Heart right ventricle (tissue), 16 donors: ENCODE measurements around the gene FCMR. TPM values are rescaled to one million over a fixed set of nuclear protein-coding genes. Genes with fewer than 3 reads are reported as not detected.

Source experiments
- ATAC-seq, 8 donors: fragments of 200-7000 bp; cut with Tn5 transposase; one replicate each; pipeline ENCODE4 v1.9.1; 2020; ENCODE audit warnings: mild to moderate bottlenecking in 8 of 8, moderate library complexity in 8 of 8, moderate number of reproducible peaks in 1 of 8
- DNase-seq, 2 donors: peaks; one replicate each; pipeline ENCODE4 v3.0.0-alpha.2; 2020
- H3K27ac ChIP-seq, 10 donors: fragments of 200-600 bp; sonication (generic) in 2 of 10; one replicate each; pipeline versions ENCODE4 v1.5.0 to v1.8.0; 2020 to 2022; ENCODE audit warnings: mild to moderate bottlenecking in 3 of 10
- H3K27me3 ChIP-seq, 7 donors: fragments of 200-600 bp; one replicate each; pipeline ENCODE4 v1.8.0; 2021 to 2022; ENCODE audit warnings: mild to moderate bottlenecking in 2 of 7
- H3K36me3 ChIP-seq, 9 donors: fragments of 200-600 bp; sonication (generic) in 1 of 9; one replicate each; pipeline versions ENCODE4 v1.5.0 to v1.8.0; 2020 to 2022; ENCODE audit warnings: mild to moderate bottlenecking in 2 of 9
- H3K4me1 ChIP-seq, 9 donors: fragments of 200-600 bp; sonication (generic) in 1 of 9; one replicate each; pipeline versions ENCODE4 v1.5.0 to v1.8.0; 2020 to 2022; ENCODE audit warnings: mild to moderate bottlenecking in 4 of 9
- H3K4me3 ChIP-seq, 10 donors: fragments of 200-600 bp; sonication (generic) in 2 of 10; one replicate each; pipeline versions ENCODE4 v1.5.0 to v1.8.0; 2020 to 2022; ENCODE audit warnings: mild to moderate bottlenecking in 7 of 10, moderate library complexity in 2 of 10
- H3K9me3 ChIP-seq, 11 donors: fragments of 200-600 bp in 10 of 11; sonication (generic) in 2 of 11; one replicate each; pipeline versions ENCODE4 v1.5.0 to v1.8.0; 2013 to 2022; ENCODE audit warnings: mild to moderate bottlenecking in 2 of 11, control low read depth in 1 of 11, moderate library complexity in 1 of 11
- WGBS, 2 donors: extraction: QIAGEN DNeasy Blood & Tissue Kit; methylation state at CpG; one replicate each; pipeline ENCODE4 v1.1.7; 2013; ENCODE audit warnings: inconsistent platforms in 1 of 2; 5-methylcytosine and 5-hydroxymethylcytosine counted together
- intact Hi-C, 10 donors: fragments of 100-400 bp; cut with DNase I; formaldehyde crosslinking; loops; one replicate each; pipeline versions ENCODE4 v1.11.1 to v1.14.2; 2022
- polyA plus RNA-seq, 2 donors: library from polyadenylated mRNA; stranded (reverse); fragments of 200-250 nt; gene quantifications; one replicate each; pipeline ENCODE4 v1.2.3, GENCODE V29; 2013
- total RNA-seq, 10 donors: library from RNA; stranded (reverse); fragmentation: NEBNext Ultra II Directional in 3 of 10; extraction: Animal tissue kit (Norgen Biotek cat#: 25700) in 3 of 10; gene quantifications; one replicate each; pipeline versions ENCODE4 v1.2.1 to v1.2.4, GENCODE V29; 2021 to 2023
- TF ChIP-seq, protein P1 (sequence below), 9 donors: fragments of 200-600 bp; sonication (generic) in 2 of 9; IDR thresholded peaks; one replicate each; pipeline versions ENCODE4 v1.5.0 to v1.8.0; 2021 to 2022; ENCODE audit warnings: antibody characterized with exemption in 9 of 9, mild to moderate bottlenecking in 5 of 9, moderate library complexity in 1 of 9
- donor health status: Arrhythmogenic right ventricular cardiomyopathy.
- donor health status: ischemic (EF 13 %, LVEDD 7.1; RV severe dilation, severe dysfunction).
- donor health status: healthy with polysubstance abuse.
- donor health status: DM: no; HTN: yes; CAD: no.
- donor health status: DM: no; HTN: no; CAD: no.
- donor health status: ischemic (EF 25% LVEDD 6.9; RV normal size, moderate dysfunction).
- donor health status: ischemic (EF 25% LVEDD 5.7; RV mildly dilated, moderate dysfunction).
- donor health status: healthy.
- donor health status: DM: yes; HTN: yes; CAD: no.
- donor health status: Ischemic cardiomyopathy.
- donor health status: ischemic (EF 35%, LVEDD 5.7; RV mildly dilated, moderate dysfunction).
- donor health status: nonischemic (EF 11% LVEDD 7.7; RV severe dilation, severe dysfunction).
- donor health status: DM: yes; HTN: yes; CAD: no.
- donor health status: PGD.
- donor health status: ischemic (EF 29% LVEDD 5.4; RV normal size, mild dysfunction).
- donor health status: nonischemic (EF 23%, LVEDD 6.1; RV moderate dilation, normal function).

The FCMR gene
- total and polyA plus RNA-seq, 12 donors: 0.37 to 13.4 (median 3.5) TPM

DNA sequence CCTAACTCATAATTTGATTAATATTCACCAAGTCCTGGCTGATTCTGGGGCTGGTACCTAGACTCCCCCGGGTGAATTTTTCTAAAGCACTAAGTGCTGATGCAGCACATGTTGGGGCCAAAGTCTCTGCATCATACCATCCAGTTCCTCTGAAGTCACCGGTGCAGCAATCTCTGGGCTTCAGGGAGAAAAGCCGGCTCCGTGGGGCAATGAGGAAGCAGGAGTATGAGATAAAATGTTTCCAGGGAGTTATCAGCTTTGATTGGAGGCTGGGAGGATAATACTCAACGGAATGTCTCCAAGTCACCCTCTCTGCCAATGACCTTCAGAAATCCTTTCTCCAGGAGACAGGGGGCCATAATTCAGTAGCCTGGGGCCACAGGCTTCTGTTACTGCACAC is 47.3 kb upstream of the FCMR start:
- Histone ChIP-seq H3K27ac (no peak overlapping the region), H3K27me3 (peaks cover 0 to 59% (median 9%) of the 10 kb centered on the region in 7 donors), H3K4me3 (no peak overlapping the region), H3K9me3 (no peaks in the 10 kb centered on the region), H3K4me1 (peaks cover 0 to 44% (median 0%) of the 10 kb centered on the region in 9 donors), H3K36me3 (no peaks in the 10 kb centered on the region)
- DNase-seq: no peak
- no peak for ATAC-seq
- TF ChIP-seq, protein P1, sequence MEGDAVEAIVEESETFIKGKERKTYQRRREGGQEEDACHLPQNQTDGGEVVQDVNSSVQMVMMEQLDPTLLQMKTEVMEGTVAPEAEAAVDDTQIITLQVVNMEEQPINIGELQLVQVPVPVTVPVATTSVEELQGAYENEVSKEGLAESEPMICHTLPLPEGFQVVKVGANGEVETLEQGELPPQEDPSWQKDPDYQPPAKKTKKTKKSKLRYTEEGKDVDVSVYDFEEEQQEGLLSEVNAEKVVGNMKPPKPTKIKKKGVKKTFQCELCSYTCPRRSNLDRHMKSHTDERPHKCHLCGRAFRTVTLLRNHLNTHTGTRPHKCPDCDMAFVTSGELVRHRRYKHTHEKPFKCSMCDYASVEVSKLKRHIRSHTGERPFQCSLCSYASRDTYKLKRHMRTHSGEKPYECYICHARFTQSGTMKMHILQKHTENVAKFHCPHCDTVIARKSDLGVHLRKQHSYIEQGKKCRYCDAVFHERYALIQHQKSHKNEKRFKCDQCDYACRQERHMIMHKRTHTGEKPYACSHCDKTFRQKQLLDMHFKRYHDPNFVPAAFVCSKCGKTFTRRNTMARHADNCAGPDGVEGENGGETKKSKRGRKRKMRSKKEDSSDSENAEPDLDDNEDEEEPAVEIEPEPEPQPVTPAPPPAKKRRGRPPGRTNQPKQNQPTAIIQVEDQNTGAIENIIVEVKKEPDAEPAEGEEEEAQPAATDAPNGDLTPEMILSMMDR (IDR thresholded peaks at IDR 0.05): no peak
- 22 to 34% methylated on average over 5 of the region's 5 CpGs for WGBS, 2 donors
- intact Hi-C loops: no loop called here

- TF ChIP-seq, protein P1 (IDR thresholded peaks at IDR 0.05): no peak
- Histone ChIP-seq H3K9me3 (no peaks in the 10 kb centered on the region), H3K27ac (no peak overlapping the region), H3K27me3 (peaks cover 0 to 52% (median 9%) of the 10 kb centered on the region in 7 donors), H3K4me3 (no peak overlapping the region), H3K4me1 (peaks cover 0 to 52% (median 0%) of the 10 kb centered on the region in 9 donors), H3K36me3 (no peaks in the 10 kb centered on the region)
- ATAC-seq (peak in 3 of 8 donors; percentile 31 to 63 (median 35)), DNase-seq (no peak)
- 65 to 73% methylated on average over 8 of the region's 8 CpGs for WGBS, 2 donors
- intact Hi-C loops: no loop called here
Observed at GRCh38 chr1:206967096-206967849, 45.5 kb upstream of the FCMR start.

GRCh38 chr1:206965781-206966180 is 44.0 kb upstream of the FCMR start:
- Histone ChIP-seq H3K4me1 (peaks cover 0 to 56% (median 0%) of the 10 kb centered on the region in 9 donors), H3K27ac (no peak overlapping the region), H3K9me3 (no peaks in the 10 kb centered on the region), H3K27me3 (peaks cover 0 to 40% (median 9%) of the 10 kb centered on the region in 7 donors), H3K36me3 (no peaks in the 10 kb centered on the region), H3K4me3 (no peak overlapping the region)
- no peak for ATAC-seq
- TF ChIP-seq, protein P1 (IDR thresholded peaks at IDR 0.05): no peak
- 85 to 98% methylated on average over 2 of the region's 2 CpGs for WGBS, 2 donors
- intact Hi-C loops: no loop called here
- no peak for DNase-seq

GRCh38 chr1:206963740-206964139 is 42.0 kb upstream of the FCMR start:
- DNase-seq: no peak
- no peak overlapping the region for H3K27ac ChIP-seq
- intact Hi-C loops: no loop called here
- 77 to 81% methylated on average over 1 of the region's 1 CpG for WGBS, 2 donors
- TF ChIP-seq, protein P1 (IDR thresholded peaks at IDR 0.05): no peak
- H3K9me3 ChIP-seq: no peaks in the 10 kb centered on the region
- peaks cover 0 to 40% (median 0%) of the 10 kb centered on the region in 9 donors for H3K4me1 ChIP-seq
- ATAC-seq: no peak
- peaks cover 0 to 35% (median 0%) of the 10 kb centered on the region in 7 donors for H3K27me3 ChIP-seq
- H3K36me3 ChIP-seq: no peaks in the 10 kb centered on the region
- no peak overlapping the region for H3K4me3 ChIP-seq
